Esophagus muscularis mucosa (tissue), 4 donors: ENCODE data around the gene RPH3AL. TPM values are rescaled to one million over a fixed set of nuclear protein-coding genes. Genes with fewer than 3 reads are reported as not detected.
A peak's percentile ranks its signal among the peaks of the same experiment; 100 is the strongest.

Experiments
- DNase-seq: peaks from one replicate; pipeline ENCODE4 v3.0.0-alpha.2; 2017; ENCODE audit errors: extremely low spot score
- H3K27ac ChIP-seq, 4 donors: fragments of 200-600 bp; sonication (generic); replicated peaks in 1 of 4; 1 replicate in 3 of 4; 2 replicates in 1 of 4; pipeline ENCODE4 v1.5.1; 2016 to 2019; ENCODE audit warnings: mild to moderate bottlenecking in 1 of 4
- H3K27me3 ChIP-seq, 4 donors: fragments of 200-600 bp; sonication (generic); one replicate each; pipeline versions ENCODE4 v1.5.1 to v1.6.0; 2016 to 2019
- H3K36me3 ChIP-seq, 4 donors: fragments of 200-600 bp; sonication (generic); one replicate each; pipeline ENCODE4 v1.5.1; 2016 to 2019
- H3K4me1 ChIP-seq, 4 donors: fragments of 200-600 bp; sonication (generic); one replicate each; pipeline ENCODE4 v1.5.1; 2016 to 2019
- H3K4me3 ChIP-seq, 4 donors: fragments of 200-600 bp; sonication (generic); 1 replicate in 2 of 4; 2 replicates in 2 of 4; pipeline ENCODE4 v1.5.1; 2016 to 2019; ENCODE audit warnings: mild to moderate bottlenecking in 4 of 4, moderate library complexity in 1 of 4
- H3K9me3 ChIP-seq, 4 donors: fragments of 200-600 bp; sonication (generic); 1 replicate in 3 of 4; 2 replicates in 1 of 4; pipeline ENCODE4 v1.5.1; 2016 to 2019
- EP300 ChIP-seq: sonication (generic); formaldehyde crosslinking; IDR thresholded peaks from one replicate; pipeline ENCODE4 v1.6.1; 2017; ENCODE audit warnings: antibody characterized with exemption
- POLR2A ChIP-seq: fragments of 450-650 bp; IDR thresholded peaks from one replicate; pipeline ENCODE4 v1.6.1; 2017; ENCODE audit warnings: antibody characterized with exemption, moderate library complexity, mild to moderate bottlenecking, low read depth
- POLR2AphosphoS5 ChIP-seq, 2 donors: sonication (generic); formaldehyde crosslinking; IDR thresholded peaks; one replicate each; pipeline ENCODE4 v1.6.1; 2017; ENCODE audit warnings: antibody characterized with exemption in 2 of 2
- WGBS: methylation state at CpG from one replicate; pipeline ENCODE4 v1.1.5; 2018; 5-methylcytosine and 5-hydroxymethylcytosine counted together
- intact Hi-C: fragments of 100-400 bp; cut with DNase I; formaldehyde crosslinking; loops from one replicate; pipeline ENCODE4 v1.15.1; 2023
- total RNA-seq, 4 donors: library from RNA; depleted of rRNA; stranded (reverse); fragments of >200 nt; gene quantifications; one replicate each; pipeline versions ENCODE4 v1.1.0 to v1.2.1, GENCODE V29; 2016
- TF ChIP-seq, protein P1 (sequence below), 3 experiments: fragments of 200-600 bp in 2 of 3; fragments of 450-650 bp in 1 of 3; sonication (generic) in 2 of 3; IDR thresholded peaks; one replicate each; pipeline ENCODE4 v1.5.1; 2017 to 2019; ENCODE audit warnings: antibody characterized with exemption in 3 of 3, mild to moderate bottlenecking in 2 of 3, moderate library complexity in 1 of 3

The RPH3AL gene
- total RNA-seq, 4 donors from 2014 or later, result 8.7 to 21.0 (median 14.8) TPM

DNA sequence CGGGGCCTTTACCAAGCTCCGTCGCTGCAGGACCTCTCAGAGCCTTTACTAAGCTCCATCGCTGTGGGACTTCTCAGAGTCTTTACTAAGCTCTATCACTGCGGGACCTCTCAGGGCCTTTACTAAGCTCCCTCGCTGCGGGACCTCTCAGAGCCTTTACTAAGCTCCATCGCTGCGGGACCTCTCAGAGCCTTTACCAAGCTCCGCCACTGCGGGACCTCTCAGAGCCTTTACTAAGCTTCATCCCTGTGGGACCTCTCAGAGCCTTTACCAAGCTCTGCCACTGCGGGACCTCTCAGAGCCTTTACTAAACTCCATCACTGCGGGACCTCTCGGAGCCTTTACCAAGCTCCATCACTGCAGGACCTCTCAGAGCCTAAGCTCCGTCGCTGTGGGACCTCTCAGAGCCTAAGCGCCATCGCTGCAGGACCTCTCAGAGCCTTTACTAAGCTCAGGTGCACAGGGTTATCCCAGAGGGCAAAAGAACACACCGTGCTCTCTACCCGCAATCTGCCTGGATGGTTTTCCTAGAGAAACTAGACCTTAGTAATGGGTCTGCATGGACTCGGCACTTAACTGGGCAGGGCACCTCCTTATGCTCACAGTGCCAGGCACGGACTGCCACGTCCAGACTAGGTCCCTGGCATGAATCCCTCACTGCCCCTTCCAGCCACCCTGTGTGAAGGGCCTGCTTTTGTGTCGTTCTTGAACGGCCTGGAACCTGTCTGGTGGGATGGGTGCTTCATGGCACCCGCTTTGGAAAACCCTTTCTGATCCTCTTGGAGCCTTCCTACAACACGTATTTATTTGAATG lies 101.9 kb downstream of the RPH3AL start:
- Histone ChIP-seq H3K27me3 (no peaks in the 10 kb centered on the region), H3K27ac (no peak overlapping the region), H3K36me3 (peaks cover 0 to 11% (median 1%) of the 10 kb centered on the region in 4 donors), H3K9me3 (no peaks in the 10 kb centered on the region), H3K4me1 (no peaks in the 10 kb centered on the region), H3K4me3 (no peak overlapping the region)
- TF ChIP-seq, protein P1, sequence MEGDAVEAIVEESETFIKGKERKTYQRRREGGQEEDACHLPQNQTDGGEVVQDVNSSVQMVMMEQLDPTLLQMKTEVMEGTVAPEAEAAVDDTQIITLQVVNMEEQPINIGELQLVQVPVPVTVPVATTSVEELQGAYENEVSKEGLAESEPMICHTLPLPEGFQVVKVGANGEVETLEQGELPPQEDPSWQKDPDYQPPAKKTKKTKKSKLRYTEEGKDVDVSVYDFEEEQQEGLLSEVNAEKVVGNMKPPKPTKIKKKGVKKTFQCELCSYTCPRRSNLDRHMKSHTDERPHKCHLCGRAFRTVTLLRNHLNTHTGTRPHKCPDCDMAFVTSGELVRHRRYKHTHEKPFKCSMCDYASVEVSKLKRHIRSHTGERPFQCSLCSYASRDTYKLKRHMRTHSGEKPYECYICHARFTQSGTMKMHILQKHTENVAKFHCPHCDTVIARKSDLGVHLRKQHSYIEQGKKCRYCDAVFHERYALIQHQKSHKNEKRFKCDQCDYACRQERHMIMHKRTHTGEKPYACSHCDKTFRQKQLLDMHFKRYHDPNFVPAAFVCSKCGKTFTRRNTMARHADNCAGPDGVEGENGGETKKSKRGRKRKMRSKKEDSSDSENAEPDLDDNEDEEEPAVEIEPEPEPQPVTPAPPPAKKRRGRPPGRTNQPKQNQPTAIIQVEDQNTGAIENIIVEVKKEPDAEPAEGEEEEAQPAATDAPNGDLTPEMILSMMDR (IDR thresholded peaks at IDR 0.05), result no peak
- TF ChIP-seq POLR2A (no peak), EP300 (no peak), POLR2AphosphoS5 (IDR thresholded peaks at IDR 0.05) (no peak)
- DNase-seq, result no peak
- 94% methylated on average over 23 of the region's 27 CpGs for WGBS
- intact Hi-C loops, result no loop called here

DNA sequence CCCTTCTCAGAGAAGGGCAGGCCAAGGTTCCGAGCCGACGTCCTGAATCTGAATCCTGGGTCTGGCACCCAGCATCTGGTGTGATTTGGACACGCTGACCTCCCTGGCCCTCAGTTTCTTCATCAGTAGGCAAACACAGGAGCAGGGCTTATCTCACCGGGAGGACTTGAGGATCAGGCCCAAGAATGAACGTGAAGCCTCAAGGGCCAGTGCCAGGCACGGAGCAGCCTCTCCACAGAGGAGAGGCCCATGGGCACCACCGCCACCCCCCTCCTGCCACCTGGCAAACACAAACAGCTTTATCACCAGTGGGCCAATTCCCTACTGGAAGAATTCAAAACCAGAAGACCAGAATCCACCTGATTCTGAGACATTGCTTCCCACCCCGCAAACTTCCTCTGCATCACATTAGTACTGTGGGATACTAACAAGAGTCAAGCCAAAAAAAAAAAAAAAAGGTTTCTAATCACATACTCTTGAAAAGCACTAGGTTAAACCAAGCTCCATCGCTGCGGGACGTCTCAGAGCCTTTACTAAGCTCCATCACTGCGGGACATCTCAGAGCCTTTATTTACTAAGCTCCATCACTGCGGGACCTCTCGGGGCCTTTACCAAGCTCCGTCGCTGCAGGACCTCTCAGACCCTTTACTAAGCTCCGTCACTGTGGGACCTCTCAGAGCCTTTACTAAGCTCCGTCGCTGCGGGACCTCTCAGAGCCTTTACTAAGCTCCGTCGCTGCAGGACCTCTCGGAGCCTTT lies 103.2 kb downstream of the RPH3AL start:
- Histone ChIP-seq H3K27me3 (no peaks in the 10 kb centered on the region), H3K9me3 (no peaks in the 10 kb centered on the region), H3K36me3 (peaks cover 0 to 23% (median 3%) of the 10 kb centered on the region in 4 donors), H3K4me3 (no peak overlapping the region), H3K27ac (no peak overlapping the region), H3K4me1 (no peaks in the 10 kb centered on the region)
- no peak for TF ChIP-seq EP300
- TF ChIP-seq, protein P1 (IDR thresholded peaks at IDR 0.05), result no peak
- WGBS, result 92% methylated on average over 17 of the region's 24 CpGs
- no peak for DNase-seq
- intact Hi-C loops, result no loop called here

DNA sequence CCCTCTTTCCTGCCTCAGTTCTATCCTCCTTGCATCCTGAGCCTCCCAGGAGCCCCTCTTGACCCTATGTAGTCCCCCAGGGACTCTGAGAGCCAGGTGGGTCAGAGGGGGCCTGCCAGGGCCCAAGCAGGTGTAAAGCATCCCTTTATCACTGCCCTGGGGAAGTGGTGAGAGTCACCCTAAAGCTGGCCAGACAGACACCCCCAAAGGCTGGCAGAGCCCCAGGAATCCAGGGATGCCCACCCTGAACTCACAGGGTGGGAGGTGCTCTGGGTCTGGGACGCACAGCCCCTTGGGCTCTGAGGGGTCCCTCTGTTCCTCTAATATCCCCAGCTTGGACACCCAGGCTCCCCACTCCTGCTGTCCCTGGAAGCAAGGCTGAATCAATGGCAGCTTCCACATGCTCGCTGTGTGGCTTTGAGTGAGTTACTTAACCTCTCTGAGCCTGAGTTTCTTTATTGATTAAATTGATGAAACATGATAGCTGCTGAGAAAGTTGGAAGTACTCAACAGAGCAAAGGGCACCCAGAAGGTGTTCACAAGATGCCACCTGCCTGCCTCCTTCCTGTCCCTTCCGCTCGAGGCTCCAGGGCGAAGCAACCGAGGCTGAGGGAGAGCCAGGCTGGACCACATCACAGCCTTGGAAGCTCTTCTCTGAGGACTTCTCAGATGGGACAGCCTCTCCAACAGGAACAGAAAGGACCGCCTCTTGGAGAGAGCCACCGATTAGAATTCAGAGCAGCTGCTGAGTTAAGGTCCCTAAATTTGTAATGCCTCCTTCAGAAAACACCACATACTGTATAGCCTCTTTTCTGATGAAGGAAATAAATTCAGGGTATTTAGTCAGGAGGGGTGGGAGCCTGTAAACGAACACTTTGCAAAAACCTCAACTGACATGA lies 104.0 kb downstream of the RPH3AL start:
- intact Hi-C loops, result no loop called here
- H3K4me1 ChIP-seq, result no peaks in the 10 kb centered on the region
- H3K27me3 ChIP-seq, result no peaks in the 10 kb centered on the region
- DNase-seq, result no peak
- H3K36me3 ChIP-seq, result peaks cover 0 to 23% (median 3%) of the 10 kb centered on the region in 4 donors
- TF ChIP-seq POLR2AphosphoS5 (IDR thresholded peaks at IDR 0.05), result no peak
- no peak for TF ChIP-seq POLR2A
- TF ChIP-seq, protein P1 (IDR thresholded peaks at IDR 0.05), result no peak
- TF ChIP-seq EP300, result no peak
- no peaks in the 10 kb centered on the region for H3K9me3 ChIP-seq
- H3K27ac ChIP-seq, result no peak overlapping the region
- 90% methylated on average over 9 of the region's 9 CpGs for whole genome bisulfite sequencing
- H3K4me3 ChIP-seq, result no peak overlapping the region

DNA sequence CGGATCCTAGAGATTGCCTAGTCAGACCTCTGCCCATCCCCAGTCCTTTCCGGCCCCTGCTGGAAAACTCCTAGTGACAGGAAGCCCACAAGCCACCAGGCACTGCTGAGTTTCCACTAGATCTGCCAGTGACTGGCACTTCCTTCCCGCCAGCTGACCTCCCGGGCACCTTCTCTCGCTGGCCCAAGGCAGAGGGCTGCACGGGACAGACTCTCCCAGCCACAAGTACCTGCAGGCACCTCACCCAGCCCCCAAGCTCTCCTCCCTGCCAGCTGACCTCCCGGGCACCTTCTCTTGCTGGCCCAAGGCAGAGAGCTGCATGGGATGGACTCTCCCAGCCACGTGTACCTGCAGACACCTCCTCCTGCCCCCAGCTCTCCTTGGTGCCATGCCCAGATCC lies 104.8 kb downstream of the RPH3AL start:
- no peaks in the 10 kb centered on the region for H3K4me1 ChIP-seq
- H3K27me3 ChIP-seq, result no peaks in the 10 kb centered on the region
- H3K36me3 ChIP-seq, result peaks cover 0 to 23% (median 3%) of the 10 kb centered on the region in 4 donors
- no peak overlapping the region for H3K27ac ChIP-seq
- DNase-seq, result no peak
- no peak overlapping the region for H3K4me3 ChIP-seq
- intact Hi-C loops, result no loop called here
- no peaks in the 10 kb centered on the region for H3K9me3 ChIP-seq
- no peak for TF ChIP-seq POLR2A
- TF ChIP-seq POLR2AphosphoS5 (IDR thresholded peaks at IDR 0.05), result peak; percentile 24 to 26
- 58% methylated on average over 8 of the region's 8 CpGs for WGBS
